GM19351 (cell line): ENCODE results near the gene ABCA13.

Experiments used
- ATAC-seq: cut with Tn5 transposase; IDR thresholded peaks from one replicate; pipeline ENCODE4 v1.9.1; 2021; ENCODE audit warnings: mild to moderate bottlenecking, moderate library complexity; ENCODE audit not compliant: unreplicated experiment

Gene ABCA13

GRCh38 chr7:48505466-48505865, 334.2 kb downstream of the ABCA13 start:
- no peak for ATAC-seq

GRCh38 chr7:48506569-48506968, 335.3 kb downstream of the ABCA13 start:
- ATAC-seq = no peak

GRCh38 chr7:48511080-48511479, 339.8 kb downstream of the ABCA13 start:
- no peak for ATAC-seq

GRCh38 chr7:48512892-48513291, 341.6 kb downstream of the ABCA13 start:
- ATAC-seq = no peak

GRCh38 chr7:48515171-48515570, 343.9 kb downstream of the ABCA13 start:
- ATAC-seq = no peak

GRCh38 chr7:48518092-48518491, 346.8 kb downstream of the ABCA13 start:
- ATAC-seq = no peak

GRCh38 chr7:48522692-48523091, 351.4 kb downstream of the ABCA13 start:
- ATAC-seq = no peak

- ATAC-seq = no peak
Measured at GRCh38 chr7:48525736-48526732, 354.8 kb downstream of the ABCA13 start.

- peak; percentile 55 for ATAC-seq
Measured at GRCh38 chr7:48528646-48529045, 357.4 kb downstream of the ABCA13 start.

GRCh38 chr7:48537561-48537960, 366.3 kb downstream of the ABCA13 start:
- no peak for ATAC-seq

GRCh38 chr7:48540746-48541145, 369.5 kb downstream of the ABCA13 start:
- no peak for ATAC-seq

- ATAC-seq = no peak
Measured at GRCh38 chr7:48548667-48549066, 377.4 kb downstream of the ABCA13 start.

- ATAC-seq = no peak
Measured at GRCh38 chr7:48551652-48552051, 380.4 kb downstream of the ABCA13 start.

- peak; percentile 55 for ATAC-seq
Measured at GRCh38 chr7:48563334-48563733, 392.1 kb downstream of the ABCA13 start.

GRCh38 chr7:48575516-48575915, 404.3 kb downstream of the ABCA13 start:
- ATAC-seq = no peak

- ATAC-seq = no peak
Measured at GRCh38 chr7:48587475-48587874, 416.2 kb downstream of the ABCA13 start.

GRCh38 chr7:48594349-48594748, 423.1 kb downstream of the ABCA13 start:
- ATAC-seq = no peak

GRCh38 chr7:48595756-48596155, 424.5 kb downstream of the ABCA13 start:
- ATAC-seq = no peak

- no peak for ATAC-seq
Measured at GRCh38 chr7:48610705-48611104, 439.4 kb downstream of the ABCA13 start.

GRCh38 chr7:48611993-48612392, 440.7 kb downstream of the ABCA13 start:
- no peak for ATAC-seq

GRCh38 chr7:48617508-48617907, 446.2 kb downstream of the ABCA13 start:
- no peak for ATAC-seq

- no peak for ATAC-seq
Measured at GRCh38 chr7:48617993-48618392, 446.7 kb downstream of the ABCA13 start.

GRCh38 chr7:48621076-48621475, 449.8 kb downstream of the ABCA13 start:
- no peak for ATAC-seq
